SK-N-DZ (cell line): ENCODE results near the gene PACS1.

Source experiments
- DNase-seq: peaks from one replicate; pipeline ENCODE4 v3.0.0-alpha.2; 2015; ENCODE audit warnings: low spot score

The PACS1 gene

DNA sequence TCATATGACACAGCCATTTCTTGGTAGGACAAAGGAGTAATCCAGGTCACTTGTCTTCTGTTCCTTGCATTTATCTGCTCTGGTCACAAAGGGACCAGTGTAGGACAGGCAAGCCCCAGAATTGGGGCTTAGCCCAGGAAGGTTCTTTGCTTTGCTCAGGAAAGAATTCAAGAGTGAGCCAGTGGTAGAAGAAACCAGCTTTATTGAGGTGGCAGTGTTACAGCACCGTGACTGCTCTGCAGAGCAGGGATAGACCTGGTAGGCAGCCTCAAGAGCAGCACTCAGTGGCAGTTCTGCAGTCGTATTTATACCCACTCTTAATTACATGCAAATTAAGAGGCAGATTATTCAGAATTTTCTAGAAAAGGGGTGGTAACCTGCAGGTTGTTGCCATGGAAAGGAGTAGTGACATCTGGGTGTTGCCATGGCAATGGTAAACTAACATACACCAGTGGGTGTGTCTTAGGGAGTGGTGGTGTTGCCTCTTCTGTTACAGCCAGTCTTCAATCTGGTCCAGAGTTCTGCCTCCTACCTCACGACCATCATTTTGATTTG, 113.5 kb downstream of the PACS1 start:
- no peak for DNase-seq

DNA sequence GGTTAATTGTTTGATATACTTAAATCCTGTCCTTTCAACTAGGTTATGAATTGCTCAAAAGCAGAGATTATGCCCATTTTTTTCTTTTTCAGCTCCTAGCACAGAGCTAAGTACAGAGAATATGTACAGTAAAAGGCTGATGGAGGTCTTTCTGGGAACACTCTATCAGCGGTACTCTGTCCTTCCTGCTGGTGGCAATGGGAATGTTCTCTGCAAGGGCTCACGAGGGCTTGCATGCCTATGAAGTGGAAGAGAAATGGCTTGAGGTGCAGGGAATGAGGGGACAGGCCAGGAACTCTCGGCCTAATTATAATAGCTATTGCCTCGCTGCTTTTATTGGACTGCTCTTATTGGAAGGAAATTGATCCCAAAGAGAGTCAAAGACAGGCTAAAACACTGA, 114.7 kb downstream of the PACS1 start:
- DNase-seq: no peak

DNA sequence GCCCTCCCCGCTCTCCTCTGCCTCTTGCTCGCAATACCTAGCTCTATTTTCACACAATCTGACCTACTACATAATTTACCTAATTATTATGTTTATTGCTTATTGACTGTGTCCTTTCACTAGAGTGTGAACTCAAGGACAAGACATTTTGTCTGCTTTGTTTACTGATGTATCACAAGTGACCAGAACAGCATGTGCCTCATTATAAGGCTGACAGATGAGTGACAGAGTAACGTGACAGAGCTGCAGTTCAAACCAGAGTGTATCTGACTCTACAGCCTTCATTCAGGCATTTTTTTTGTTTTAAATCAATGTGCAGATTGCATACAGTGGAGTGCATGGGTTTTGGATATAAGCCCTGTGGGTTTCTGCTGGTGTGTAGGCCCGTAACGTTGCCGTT, 116.4 kb downstream of the PACS1 start:
- no peak for DNase-seq

DNA sequence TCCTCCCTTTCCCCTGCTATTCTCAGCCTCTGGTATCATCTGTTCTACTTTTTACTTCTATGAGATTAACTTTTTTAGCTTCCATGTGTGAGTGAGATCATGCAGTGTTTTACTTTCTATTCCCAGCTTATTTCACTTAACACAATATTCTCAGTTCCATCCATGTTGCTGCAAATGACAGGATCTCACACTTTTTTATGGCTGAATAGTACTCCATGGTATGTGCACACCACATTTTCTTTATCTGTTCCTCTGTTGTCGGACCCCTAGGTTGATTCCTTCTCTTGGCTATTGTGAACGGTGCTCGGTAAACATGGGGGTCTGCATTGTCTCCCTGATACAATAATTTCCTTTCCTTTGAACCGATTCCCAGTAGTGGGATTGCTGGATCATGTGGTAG, 117.4 kb downstream of the PACS1 start:
- DNase-seq: no peak

DNA sequence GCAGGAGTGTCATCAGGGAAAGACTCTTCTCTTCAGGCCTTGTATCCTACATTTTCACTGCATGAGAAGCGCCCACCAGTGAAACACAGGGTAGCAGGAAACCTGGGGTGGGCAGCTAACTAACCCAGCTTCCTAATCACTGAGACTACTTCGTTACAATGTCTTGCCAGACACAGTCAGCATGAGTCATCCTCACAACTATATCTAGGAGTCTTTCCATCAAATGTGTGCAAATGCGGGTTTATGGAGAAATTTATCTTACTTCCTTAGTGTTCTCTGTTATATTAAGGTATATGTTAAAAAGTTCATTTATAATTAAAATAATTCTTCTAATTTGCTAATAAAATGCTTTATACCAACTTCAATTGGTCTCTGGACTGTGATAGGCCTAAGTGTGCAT, 118.5 kb downstream of the PACS1 start:
- no peak for DNase-seq

DNA sequence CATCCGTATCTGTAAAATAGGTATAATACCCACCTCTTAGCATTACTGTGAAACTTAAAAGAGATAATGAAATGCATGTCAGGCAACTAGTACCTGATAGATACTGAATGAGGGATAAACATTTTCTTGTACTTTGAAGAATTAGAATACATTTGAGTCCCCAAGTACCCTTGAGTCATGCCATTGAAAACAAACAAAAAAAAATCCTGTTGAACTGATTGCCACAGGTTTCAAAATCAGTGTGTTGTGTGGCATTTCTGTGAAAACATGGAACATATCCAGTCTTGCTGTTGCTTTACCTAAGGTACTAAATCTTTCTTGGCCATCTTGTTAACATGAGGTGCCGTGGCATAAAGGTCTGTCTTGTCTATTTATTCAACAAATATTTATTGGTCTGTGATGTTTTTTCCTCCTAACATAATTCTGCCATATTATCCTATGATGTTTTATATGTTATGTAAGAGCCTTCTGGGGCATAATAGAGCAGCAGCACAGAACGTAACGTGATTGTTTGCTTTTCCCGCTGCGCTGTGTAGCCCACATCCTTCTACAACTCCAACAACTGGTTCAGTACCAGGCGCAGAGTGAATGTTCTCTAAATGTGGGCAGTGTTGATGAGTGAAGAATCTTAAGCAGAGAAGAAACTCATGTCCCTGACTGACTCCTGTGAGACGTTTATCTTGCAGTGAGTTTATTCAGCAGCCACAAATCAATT, 119.1 kb downstream of the PACS1 start:
- no peak for DNase-seq

DNA sequence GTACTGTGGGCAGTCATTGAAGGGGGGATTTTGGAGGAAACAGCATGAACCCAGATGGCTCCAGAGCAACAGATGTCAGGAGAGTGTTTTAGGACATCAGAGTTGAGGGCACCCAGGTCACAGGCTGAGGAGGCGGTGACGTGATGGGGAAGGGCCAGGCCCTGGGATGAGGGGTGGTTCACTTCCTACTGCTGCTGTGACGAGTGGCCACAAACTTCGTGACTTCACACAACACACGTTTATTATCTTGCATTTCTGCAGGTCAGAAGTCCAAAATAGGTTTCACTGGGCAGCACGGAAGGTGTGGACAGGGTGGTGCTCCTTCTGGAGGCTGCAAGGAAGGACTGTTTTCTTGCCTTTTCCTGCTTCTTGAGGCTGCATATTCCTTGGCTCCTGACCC, 120.7 kb downstream of the PACS1 start:
- no peak for DNase-seq

DNA sequence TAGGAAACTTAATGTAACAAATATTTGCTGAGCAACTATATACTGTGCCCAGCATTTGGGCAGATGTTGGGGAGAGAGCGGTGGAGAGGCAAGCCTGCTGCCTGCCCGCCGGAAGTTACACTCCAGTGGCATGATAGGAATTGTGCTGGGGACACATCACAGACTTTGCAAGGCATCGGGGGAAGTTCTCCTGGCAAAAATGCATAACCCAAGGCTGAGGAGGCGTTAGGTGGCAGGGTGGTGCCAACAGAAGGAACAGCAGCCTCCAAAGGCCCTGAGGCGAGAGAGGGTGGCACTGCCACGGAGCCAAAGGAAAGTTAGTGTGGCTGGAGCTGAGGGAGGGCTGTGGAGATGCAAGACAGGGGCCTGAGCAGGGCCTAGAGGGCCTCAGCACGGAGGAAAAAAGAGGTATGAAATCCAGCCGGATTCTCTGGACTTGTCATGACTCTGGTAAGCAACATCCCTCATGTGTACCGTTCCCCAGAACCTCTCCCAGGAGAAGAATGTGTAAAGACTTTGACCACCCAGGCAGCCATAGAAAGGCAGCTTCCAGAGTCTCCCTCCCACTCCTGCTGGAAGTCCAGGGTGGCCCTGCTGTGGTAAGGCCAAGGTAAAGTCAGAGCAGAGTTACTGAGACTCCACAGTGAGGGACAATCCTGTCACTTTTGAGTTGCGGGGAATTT, 122.2 kb downstream of the PACS1 start:
- no peak for DNase-seq

DNA sequence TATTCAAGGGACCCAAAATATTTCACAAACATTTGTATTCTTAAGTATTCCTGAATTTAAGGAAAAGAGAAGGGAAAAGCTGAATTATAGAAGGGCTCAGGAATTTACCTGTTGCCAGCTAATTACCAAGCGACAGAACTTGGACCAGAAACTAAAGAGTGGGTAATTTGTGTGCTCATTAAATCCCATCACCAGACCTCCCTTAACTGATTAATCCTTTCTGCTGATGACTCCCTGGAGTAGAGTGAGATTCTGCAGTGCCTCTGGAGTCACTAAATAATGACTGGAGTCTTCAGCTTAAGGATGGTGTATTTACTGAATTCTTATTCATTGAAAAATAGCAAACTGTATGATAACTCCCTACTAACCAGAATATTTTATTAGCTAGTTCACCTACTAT, 124.3 kb downstream of the PACS1 start:
- no peak for DNase-seq

DNA sequence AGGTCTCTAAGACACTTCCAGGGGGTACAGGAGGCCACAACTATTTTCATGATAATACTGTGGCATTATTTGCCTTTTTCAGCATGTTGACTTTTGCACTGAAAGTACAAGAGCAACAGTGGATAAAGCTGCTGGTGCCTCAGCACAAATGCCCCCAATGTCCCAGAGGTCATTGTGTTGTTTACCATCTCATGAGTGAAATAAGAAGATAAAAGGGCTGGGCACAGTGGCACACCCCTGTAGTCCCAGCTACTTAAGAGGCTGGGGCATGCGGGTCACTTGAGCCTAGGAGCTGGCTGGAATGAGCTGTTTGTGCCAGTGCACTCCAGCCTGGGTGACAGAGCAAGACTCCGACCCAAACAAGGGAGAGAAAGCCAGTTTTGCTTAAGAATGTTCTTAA, 125.8 kb downstream of the PACS1 start:
- no peak for DNase-seq

DNA sequence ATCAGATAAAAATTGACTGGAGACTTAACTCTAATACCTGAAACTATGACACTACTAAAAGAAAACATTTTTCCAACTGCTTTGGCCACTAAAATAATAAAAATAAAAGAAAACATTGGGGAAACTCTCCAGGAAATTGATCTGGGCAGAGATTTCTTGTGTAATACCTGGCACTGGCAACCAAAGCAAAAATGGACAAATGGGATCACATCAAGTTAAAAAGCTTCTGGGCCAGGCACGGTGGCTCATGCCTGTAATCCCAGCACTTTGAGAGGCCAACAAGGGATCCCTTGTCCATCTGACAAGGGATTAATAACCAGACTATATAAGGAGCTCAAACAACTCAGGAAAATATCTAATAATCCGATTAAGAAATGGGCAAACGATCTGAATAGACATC, 133.8 kb downstream of the PACS1 start:
- DNase-seq: no peak

DNA sequence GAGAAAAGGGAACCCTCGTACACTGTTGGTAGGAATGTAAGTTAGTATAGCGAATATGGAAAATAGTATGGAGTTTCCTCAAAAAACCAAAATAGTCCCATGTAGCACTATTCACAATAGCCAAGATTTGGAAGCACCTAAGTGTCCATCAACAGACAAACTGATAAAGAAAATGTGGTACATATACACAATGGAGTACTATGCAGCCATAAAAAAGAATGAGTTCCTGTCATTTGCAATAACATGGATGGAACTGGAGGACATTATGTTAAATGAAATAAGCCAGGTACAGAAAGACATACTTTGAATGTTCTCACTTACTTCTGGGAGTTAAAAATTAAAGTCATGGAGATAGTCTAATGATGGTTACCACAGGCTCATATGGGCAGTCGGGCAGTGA, 134.3 kb downstream of the PACS1 start:
- DNase-seq: no peak

DNA sequence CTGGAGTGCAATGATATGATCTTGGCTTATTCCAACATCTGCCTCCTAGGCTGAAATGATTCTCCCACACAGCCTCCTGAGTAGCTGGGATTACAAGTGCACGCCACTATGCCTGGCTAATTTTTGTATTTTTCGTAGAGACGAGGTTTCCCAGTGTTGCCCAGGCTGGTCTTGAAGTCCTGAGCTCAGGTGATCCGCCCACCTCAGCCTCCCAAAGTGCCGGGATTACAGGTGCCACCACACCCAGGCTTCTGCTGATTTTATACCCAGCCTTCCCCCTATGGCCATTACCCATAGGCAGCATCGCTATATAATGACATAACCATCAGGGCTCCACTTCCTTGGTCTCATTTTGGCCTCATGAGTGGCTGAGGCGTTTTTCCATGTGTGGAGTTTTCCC, 137.7 kb downstream of the PACS1 start:
- DNase-seq: no peak

DNA sequence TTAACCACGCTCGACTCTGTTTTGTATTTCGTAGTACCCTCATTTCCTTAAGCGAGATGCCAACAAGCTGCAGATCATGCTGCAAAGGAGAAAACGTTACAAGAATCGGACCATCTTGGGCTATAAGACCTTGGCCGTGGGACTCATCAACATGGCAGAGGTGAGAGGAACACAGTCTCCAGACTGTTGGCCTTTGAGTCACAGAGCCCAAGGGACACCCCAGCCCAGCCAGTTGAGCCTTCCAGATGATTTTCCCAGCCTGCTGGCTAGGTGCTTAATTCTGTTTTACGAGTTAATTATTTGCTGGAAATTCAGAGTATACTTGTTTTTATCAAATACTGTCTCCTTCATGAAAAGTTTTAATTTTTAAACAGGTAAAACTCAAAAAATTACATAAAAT, 141.0 kb downstream of the PACS1 start:
- no peak for DNase-seq

DNA sequence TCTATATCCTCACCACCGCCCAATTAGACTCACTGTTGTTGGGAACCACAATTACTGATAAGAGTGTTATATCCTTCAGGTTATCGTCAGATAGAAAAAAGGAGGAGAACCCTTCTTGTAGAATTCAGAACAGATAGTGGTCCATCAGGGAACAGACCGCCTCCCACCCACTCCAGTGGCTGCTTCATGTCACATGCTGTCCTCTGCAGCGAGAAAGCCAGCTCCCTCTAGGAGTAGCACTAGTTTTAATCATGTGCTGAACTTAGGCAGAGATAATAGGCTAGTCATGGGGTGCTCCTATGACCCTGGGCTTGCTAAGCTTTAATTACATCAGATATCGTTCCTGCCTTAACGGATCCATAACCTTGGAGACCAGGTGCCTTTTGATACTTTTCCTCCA, 146.8 kb downstream of the PACS1 start:
- no peak for DNase-seq

DNA sequence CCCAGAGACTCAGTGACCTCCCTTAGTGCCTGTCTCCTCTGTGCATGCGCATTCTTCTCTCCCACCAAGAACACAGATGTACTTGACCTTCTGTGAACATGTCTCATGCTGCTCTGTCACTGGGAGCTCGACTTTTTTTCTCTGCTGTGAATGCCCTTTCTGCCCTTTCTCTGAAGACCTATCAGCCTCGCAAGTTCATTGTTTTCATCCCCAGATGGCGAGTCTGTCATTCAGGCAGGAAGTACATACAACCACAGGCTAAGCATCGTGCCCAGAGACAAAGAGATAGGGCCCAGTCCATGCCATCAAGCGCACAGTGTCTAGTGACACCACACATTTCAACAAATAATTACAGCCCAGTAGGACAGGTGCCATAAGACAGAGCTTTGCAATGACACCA, 148.0 kb downstream of the PACS1 start:
- DNase-seq: no peak

DNA sequence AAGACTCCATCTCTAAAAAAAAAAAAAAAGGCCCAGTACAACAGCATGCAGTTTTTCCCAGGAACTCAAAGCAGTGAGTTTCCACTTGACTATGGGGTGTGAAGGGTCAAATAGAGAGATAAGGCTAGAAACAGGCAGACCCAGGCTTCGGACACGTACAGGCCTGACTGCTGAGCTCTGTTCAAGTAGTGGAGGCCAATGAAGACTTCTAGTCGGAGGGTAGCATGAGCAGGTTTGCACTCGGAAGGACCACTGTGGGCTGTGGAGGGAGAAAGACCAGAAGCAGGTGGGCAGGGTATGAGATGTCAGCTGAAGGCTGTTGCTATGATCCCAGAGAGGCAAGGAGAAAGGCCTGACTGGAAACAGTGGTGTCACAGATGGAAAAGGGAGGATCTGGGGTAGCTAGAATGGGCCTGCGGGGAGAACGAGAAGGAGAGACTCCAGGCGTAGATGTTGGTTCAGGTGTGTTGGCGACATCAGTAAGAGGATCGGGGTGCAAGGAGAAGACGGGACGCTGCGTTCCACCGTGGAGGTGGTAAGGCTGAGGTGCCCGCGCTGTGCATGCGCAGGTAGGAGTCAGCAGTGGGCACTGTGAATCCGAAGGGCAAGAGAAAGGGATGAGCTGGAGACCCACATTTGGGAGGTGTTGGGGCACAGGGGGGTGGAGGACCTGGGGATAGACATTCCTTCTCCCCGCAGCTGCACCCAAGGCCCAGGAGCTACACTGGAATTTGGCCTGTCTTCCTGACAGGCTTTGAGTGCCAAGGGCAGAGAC, 149.0 kb downstream of the PACS1 start:
- DNase-seq: no peak

DNA sequence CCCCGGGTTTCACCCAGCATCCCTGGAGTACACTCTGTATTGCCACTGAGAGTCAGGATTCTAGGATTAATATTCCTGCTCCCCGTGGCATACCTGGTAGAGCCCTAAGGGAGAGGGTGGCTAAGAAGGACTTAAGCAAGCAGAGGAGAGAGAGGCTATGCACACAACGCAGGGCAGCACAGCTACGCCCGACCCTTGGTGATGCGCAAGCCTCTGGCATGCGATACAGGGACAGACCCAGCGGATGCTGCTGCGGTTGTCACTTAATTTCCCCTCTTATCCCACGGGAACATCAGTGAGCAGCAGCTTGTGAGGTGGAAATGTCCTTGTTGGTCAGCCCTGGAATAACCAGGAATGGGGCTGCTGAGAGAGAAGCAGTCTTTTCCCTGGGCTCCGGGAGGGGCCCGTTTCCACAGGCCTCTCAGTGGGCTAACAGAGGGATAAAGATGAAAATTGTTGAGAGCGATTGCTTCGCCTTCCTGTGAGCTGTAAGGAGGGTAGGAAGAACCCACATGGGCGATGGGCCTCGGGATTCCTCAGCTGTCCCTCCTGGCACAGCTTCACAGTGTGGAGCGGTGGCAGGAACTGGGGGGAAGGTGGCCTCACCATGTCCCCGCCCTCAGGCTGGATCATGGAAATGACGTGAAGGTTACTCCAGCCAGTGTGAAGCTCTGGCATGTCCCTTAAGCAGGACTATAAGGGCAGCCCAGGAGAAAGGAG, 149.9 kb downstream of the PACS1 start:
- no peak for DNase-seq

DNA sequence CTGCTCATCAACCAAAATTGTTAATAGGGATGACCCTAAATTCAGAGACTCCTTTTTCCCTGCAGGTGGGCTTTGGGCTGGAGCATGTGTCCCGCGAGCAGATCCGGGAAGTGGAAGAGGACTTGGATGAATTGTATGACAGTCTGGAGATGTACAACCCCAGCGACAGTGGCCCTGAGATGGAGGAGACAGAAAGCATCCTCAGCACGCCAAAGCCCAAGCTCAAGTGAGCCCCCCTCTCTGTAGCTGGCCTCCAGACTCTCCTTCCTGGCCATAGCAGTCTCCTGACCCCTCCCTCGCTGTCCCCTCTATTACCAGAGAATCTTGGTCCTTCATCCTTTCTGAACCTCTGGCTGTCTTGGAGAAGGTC, 150.5 kb downstream of the PACS1 start:
- no peak for DNase-seq

DNA sequence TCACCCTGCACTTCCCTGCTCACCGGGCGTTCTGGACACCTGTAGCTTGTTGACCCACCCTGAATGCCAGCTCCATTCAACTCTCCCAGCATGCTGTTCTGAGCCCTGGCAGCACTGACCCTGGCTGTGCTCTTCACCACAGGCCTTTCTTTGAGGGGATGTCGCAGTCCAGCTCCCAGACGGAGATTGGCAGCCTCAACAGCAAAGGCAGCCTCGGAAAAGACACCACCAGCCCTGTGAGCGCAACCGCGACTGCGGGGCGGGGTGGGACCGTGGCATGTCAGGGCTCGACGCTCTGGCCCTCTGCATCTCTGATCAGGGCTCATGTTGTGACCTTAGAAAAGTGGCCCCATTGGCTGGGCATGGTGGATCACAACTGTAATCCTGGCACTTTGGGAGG, 150.9 kb downstream of the PACS1 start:
- DNase-seq: no peak

DNA sequence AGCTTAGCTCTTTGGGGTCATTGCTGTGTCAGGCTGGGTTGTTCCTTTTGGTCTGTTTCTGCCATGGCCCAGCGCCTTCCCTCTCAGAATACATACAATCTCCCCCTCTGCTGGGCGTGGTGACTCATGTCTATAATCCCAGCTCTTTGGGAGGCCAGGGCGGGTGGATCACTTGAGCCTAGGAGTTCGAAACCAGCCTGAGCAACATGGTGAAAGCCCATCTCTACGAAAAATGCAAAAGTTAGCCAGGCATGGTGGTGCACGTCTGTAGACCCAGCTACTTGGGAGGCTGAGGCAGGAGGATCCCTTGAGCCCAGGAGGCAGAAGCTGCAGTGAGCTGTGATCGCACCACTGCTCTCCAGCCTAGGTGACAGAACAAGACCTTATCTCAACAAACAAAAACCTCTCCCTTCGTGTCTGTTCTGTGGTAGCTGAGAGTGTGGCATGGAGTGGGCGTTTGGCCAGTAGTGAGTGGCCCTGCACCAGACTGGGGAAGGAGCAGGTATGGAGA, 151.7 kb downstream of the PACS1 start:
- no peak for DNase-seq
